UCSD-AML1 (cell line): Measurements from ENCODE around the gene MICALL1.

ENCODE experiments used
- DNase-seq: peaks from one replicate; lab custom pipeline; 2025; ENCODE audit not compliant: unreplicated experiment; lab: John Stamatoyannopoulos, UW

Gene MICALL1, protein sequence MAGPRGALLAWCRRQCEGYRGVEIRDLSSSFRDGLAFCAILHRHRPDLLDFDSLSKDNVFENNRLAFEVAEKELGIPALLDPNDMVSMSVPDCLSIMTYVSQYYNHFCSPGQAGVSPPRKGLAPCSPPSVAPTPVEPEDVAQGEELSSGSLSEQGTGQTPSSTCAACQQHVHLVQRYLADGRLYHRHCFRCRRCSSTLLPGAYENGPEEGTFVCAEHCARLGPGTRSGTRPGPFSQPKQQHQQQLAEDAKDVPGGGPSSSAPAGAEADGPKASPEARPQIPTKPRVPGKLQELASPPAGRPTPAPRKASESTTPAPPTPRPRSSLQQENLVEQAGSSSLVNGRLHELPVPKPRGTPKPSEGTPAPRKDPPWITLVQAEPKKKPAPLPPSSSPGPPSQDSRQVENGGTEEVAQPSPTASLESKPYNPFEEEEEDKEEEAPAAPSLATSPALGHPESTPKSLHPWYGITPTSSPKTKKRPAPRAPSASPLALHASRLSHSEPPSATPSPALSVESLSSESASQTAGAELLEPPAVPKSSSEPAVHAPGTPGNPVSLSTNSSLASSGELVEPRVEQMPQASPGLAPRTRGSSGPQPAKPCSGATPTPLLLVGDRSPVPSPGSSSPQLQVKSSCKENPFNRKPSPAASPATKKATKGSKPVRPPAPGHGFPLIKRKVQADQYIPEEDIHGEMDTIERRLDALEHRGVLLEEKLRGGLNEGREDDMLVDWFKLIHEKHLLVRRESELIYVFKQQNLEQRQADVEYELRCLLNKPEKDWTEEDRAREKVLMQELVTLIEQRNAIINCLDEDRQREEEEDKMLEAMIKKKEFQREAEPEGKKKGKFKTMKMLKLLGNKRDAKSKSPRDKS

DNA sequence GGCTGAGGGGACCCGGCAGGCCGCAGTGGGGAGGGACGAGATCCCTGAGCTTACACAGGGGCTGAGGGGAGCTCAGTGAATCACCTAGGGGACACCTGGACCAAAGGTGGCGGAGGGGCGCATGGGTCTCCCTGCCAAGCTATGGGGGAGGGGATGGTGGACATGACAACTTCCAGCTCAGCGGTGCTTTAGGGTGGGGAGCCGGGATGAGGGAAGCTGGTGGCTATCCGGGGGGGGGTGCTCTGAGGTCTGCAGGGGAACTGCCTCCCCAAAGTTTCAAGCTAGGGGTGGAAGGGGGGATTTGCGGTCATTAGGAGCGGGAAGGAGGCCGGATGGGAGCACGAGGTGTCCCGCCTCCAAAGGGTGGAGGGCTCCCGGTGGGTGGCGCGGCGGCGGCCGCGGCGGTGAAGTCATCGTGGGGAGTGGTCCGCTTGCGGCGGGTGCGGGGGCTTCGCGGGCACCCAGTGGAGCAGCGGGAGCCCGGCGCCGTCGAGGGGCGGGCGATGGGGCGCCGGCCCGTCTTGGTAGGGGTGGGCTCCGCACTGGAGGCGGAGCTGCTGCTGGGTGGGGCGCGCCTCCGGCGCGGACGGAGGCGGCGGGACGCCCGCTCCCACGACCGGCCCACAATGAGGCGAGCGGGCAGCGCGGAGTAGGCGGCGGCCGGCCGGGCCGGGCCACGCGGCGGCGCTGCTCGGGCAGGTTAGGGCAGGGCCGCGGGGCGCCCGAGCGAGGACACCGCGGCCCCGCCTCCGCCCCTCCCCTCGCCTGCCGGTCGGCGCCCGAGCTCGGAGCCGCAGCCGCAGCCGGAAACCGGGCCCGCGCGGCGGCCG is at the start of gene MICALL1:
TSS of gene MICALL1 (plus strand) at position 764 of the 830 bp plus-strand sequence. CDS start 126 bp downstream, outside the sequence.
- peak; percentile 83 for DNase-seq

DNA sequence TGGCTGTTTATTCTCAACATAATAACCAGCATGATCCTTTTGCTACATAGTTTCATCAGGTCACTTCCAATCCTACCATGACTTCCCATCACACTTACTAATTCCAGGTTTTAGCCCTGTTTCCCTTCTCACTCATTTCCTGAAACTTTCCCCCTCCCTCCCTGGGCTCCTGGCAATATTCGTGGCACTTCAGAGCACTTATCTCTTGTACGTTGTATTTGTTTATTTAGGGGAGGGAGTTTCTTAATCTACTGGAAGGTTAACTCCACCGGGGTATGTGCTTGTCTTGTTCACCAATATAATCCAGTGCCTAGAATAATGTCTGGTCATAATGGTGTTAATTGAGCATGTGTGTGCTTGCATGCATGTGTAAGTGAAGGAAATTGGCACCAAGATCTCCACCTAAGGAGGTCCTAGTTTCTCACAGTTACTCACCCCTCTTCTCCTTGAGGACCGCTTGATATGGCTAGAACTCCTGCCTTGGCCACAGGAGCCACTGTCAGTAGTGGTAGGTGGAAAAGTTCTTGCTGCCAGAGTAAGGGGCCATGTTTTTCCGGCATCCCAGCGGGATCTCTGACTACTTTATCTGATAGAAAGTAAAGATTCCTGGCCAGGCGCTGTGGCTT is 45.2 kb upstream of the MICALL1 start:
- no peak for DNase-seq

GRCh38 chr22:37862570-37863325 is 43.3 kb upstream of the MICALL1 start:
- no peak for DNase-seq

DNA sequence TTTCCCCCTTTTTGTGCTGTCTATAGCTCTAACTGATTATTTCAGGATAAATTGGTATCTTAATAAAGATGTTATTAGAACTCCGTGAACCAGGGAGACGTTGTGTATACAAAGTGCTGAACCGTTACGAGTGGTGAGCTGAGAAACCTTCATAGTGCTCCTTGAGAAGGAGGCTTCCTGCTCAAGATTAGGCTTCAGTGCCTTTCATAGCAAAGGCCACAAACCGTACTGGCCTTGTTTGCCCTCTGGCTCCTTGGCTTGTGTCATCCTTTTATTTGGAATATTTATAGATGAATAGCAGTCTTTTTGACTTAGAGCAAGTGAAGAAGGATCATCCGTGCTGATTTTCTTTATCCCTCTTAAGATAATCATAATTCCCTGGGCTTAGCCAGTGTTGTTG is 40.6 kb upstream of the MICALL1 start:
- DNase-seq, result no peak

DNA sequence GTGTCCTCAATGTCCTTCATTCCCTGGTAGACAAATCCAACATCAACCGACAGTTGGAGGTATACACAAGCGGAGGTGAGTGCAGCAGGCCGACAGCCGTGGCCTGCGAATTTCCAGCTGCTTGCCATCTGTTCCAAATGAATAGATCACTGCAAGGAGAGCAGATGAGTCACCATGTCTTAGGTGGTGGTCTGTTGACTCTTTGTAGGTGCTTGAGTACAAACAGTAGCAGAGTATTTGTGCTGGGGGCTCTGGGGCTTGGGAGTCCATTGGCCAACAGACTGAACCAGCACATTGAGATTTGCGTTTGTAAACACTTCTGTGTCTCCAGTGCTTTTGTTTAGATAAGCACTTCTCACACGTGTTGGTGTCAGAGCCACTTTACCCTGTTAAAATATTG is 35.8 kb upstream of the MICALL1 start:
- no peak for DNase-seq

GRCh38 chr22:37880668-37881440 is 25.2 kb upstream of the MICALL1 start:
- no peak for DNase-seq

- DNase-seq, result no peak
These were observed 21.7 kb upstream of the MICALL1 start for GRCh38 chr22:37884420-37884819.

DNA sequence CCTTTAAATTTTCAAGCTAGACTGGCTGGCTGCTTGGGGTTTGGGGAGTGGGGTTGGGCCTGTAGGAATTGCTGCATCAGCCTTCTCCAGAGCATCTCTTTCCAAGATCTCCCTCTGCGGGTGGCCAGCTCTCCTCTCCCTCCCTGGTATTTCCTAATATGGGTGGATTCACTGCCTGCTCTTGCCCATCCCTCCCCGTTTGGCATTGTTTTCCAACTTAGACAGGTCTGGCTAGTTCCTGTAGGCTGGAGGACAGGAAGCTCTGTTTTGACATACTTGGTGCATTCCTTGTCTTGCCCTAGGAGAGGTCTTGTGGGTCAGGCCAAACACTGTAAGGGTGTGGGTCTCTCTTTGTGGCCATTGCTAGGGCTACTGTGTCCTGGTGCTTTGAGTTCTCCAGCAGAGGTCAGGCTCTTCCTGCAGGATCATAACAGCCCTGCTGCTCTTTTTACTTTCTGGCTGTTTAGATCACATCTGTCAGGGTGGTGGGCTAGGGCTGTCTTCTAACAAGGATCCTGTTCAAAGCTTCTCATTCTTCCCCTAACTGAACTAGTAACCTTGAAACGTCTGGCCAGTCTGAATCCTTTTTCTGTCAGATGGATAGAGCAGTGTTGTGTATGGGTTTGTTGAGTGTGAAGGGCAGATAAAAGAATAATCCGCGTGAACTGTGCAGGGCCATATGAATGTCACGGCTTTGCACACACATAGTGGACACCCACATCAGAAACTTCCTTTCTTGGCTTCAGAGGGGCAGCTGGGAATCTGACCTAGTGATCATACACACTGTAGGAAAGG is 18.3 kb upstream of the MICALL1 start:
- DNase-seq, result no peak

GRCh38 chr22:37891926-37892325 is 14.2 kb upstream of the MICALL1 start:
- DNase-seq, result no peak

DNA sequence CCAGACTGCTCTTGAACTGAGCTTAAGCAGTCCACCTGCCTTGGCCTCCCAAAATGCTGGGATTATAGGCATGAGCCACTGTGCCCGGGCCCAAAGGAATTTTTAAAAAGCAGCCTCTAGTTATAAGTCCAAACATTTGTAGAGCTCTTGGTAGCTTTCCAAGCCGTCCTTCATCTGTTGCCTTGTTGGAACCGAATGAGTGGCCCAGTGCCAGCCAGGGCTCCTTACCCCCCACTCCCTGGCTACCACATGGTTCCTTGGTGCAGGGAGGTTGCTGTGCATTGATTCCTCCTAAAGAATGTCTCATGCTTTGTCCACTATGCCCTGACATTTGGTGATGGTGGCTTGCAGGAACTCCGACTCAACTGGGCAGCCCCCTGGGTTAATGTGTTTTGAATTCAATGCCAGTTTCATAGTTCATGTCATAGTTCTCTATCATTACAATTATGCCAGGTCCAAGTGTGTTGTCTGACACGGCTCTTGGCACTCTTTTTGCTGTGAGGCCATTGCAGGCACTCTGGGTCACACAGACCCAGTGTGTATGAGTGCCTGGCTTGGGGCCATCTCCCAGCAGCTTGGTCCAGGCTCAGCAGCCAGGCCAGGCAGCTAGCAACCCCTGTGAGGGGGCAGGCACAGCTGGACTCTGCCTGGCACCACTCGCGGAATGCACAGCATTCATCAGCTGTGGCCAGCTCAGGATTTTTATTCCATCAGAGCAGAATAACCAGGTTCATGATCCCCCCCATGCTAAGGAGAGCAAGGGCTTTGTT is 13.3 kb upstream of the MICALL1 start:
- DNase-seq, result no peak

- DNase-seq, result no peak
These were observed 12.5 kb upstream of the MICALL1 start for GRCh38 chr22:37893583-37893983.

DNA sequence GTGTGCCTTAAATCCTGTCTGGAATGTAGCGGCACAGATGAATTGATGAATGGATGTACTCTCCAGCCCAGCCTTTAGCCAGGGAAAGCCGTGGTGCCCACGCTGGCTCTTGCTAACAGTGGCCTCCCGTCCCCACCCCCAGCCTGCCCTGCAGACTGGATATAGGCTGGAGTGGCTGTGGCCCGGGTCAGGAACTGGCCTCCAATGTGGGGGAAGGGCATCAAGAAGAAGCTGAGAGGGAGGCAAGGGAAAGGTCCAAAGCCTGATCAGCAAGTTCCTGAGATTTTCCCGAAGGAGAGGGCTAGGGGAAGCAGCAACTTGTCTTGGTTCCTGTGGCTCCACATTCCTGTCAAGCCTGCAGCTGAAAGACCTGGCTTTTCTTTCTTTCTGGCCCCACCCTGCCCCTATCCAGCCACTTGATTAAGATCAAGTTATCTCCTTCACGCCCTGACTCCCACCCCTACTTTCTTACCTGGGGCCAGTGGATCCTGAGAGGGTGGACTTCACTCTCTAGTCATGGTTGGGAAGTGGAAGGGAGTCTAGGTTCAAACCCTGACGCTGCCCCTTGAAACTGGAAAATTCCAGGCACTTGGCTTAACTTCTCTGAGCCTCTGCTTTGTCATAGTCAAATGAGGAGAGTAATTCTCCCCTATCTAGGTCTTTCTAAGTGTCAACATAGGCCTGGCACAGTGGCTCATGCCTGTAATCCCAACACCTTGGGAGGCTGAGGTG is 11.0 kb upstream of the MICALL1 start:
- DNase-seq, result no peak

DNA sequence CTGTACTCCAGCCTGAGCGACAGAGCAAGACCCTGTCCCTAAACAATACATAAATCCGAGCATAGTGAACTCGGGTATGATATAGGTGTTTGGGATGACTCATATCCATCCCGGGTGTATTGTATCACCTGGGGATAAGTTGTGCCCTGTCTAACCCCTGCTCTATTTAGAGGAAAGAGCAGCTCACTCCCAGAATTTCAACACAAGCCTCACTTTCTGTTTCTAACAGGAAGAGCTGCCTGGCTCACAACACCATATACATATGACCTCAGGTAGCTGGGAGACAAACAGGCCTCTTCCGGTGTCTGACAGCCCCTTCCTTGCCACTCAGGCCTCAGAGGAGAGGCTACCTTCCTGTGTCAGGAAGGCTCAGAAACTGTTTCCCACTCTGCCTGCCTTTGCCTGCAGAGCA is 9.9 kb upstream of the MICALL1 start:
- peak; percentile 55 for DNase-seq

DNA sequence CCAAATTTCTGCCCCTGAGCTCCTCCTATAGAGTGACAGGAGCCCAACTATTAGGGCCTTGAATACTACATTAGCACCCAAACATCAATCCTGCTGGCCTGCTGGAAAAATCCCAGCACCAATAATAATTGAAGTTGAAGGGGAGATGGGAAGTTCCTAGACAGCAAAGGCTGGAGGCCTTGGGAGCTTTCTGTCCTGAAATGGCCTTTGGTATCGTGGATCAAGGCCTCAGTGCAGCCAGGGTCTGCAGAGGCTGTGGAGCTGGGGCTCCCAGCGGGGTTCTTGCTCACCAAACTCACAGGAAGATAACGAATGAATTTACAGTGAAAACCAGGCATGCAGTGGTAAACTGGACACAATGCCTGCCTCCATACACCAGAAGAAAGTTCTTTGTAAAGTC is 9.2 kb upstream of the MICALL1 start:
- DNase-seq, result no peak

DNA sequence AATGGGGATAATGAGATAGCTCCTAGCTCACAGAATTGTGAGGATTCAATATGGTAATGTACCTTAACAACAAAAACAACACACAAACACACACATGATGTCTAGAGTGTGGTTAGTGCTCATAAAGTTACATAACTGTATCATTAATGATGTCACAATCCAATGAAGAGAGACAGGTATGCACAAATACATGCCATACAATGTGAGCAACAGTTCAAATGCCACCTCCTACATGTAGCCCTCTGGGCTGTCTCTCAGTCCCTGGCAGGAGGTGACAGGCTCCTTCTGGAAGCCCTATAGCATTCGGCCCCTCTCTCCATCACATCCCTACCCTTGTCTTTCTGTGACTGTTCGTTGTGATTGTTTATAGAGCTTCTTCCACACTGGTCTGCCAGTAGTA is 8.3 kb upstream of the MICALL1 start:
- DNase-seq, result no peak

DNA sequence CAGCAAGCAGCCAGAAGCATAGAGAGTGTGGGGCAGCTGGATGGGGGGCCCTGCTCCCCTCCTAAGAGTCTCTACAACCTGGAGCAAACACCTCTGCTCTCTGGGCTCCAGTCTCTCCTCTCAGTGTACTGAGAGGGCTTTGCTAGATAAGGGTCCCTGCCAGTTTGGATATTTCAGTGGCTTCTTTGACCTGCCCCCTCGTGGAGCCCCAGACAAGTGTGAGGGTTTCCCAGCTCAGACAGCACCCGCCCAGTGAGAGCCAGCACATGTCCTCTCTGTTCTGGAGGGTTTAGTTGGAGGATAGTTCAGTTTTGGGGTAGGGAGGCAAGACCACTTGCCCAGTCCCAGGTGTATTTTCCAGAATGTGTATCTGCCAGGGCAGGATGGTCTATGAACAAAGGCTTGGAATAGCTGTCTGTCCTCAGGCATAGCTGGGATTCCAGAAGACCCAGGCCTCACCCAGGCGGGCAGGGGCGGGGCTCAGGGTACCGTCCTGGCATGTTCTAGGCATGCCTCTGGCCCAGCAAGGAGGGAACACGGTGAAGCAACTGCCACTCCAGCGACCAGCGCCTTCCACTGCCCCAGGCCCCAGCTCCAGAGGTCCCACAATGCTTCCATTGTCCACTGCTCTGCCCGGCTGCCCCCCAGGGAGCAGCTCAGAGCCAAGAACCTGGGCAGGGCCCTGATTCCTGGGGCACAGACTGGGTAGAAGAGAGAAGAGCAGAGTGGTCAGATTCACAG is 7.5 kb upstream of the MICALL1 start:
- no peak for DNase-seq
